GM19035 (cell line): ENCODE measurements around the gene RC3H1.
"Not testable (repeated sequence)": the region's sequence is repeated elsewhere in the genome, so short reads cannot be mapped to it uniquely, and the experiment has no call there.

ENCODE experiments used
- ATAC-seq: cut with Tn5 transposase; IDR thresholded peaks from one replicate; pipeline ENCODE4 v1.9.1; 2021; ENCODE audit not compliant: unreplicated experiment

The RC3H1 gene

DNA sequence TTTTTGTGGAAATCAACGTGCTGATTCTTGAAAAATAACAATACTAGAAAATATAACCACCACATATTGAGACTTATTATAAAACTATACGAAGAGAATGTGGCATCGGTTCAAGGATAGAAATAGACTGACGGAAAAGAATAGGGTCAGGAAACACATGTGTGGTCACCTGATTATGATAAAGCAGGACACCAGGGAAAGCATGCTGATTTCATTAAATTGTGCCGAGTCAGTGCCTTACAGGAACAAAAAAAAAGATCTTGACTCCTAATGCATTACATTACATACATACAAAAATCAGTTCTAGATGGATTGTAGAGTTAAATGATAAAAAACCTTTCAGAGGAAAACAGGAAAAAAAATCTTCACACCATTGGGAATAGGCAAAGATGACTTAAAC, 61.5 kb downstream of the RC3H1 start:
- ATAC-seq: no peak

DNA sequence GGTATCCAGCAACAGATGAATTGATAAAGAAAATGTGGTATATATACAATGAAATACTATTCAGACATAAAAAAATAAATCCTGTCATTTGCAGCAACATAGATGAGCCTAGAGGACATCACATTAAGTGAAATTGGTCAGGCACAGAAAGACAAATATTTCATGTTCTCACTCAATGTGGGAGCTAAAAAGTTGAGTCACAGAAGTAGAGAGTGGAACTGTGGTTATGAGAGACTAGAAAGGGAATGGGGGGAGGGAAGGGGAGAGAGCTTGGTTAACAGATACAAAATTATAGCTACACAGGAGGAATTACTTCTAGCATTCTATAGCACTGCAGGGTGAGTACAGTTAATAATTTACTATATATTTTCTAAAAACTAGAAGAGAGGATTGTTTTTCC, 68.0 kb downstream of the RC3H1 start:
- ATAC-seq: no peak

DNA sequence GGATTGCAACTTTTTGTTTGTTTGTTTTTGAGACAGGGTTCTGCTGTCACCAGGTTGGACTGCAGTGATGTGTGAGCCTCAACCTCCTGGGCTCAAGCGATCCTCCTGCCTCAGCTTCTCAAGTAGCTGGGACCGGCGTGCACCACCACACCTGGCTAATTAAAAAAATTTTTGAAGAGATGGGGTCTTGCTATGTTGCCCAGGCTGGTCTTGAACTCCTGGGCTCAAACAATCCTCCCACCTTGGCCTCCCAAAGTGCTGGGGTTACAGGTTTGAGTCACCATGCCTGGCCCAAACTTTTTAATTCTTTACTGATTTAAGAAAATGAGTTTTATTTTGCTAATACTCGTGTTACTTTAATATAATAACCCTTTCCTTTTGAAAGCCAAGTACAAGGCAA, 73.6 kb downstream of the RC3H1 start:
- no peak for ATAC-seq

DNA sequence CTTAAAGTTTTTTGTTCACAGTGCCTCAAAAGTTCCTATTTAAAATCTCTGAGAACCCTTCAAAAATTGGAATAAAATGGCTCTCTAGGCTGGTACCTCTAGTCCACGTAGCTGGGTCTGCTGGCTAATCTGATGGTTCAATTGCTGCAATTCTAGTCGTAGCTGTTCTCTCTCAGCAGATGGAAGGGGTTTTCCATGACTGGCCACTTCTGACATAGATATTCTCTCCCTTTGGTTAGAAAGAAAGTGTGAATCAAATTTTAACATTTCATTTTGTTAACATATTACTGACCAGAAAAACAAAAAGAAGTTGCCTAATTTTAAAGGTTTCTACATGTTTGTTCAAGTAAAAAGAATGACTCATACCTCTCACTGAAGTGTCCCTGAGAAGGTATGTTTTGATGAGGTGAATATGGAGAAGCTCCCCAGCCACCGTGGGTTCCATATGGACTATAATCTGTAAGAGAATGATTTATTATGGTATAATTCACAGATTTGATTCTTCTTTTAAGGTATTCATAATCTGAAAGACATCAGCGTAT, 75.7 kb downstream of the RC3H1 start:
- no peak for ATAC-seq

DNA sequence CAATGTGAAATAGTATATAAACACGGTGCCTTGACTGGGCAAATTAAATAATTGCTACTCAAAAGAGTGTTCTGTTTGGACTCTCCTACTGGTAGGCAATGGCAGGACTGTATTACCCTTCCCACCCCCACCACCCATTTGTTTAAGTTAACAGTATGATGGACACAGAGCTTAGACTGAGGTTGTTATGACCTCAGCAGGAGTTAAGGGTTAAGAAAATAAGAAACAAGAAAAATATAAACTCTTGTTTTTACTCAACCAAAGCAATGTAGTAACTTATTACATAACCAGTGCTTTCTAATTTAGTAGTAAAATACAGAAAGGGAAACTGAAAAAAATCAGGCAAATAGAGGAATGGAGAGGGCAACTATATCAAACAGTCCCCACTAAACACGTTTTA, 85.1 kb downstream of the RC3H1 start:
- no peak for ATAC-seq

DNA sequence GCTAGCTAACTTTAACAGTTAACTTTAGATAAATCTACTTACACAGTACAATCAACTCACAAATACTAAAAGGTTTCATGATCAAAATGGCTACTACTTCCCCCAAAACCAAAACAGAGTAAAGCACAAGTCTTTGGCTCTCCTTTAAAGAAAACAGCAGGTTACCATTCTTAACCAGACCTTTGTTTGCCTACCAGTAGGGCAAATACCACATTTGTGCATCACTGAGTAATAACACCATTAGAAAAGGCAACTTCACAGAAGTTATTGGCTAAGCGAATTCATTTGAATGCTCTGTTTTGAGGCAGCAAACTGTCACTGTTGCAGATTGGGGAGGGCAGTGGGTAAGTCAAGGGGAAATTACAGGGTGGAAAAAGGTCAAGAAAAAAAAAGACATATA, 87.7 kb downstream of the RC3H1 start:
- no peak for ATAC-seq

DNA sequence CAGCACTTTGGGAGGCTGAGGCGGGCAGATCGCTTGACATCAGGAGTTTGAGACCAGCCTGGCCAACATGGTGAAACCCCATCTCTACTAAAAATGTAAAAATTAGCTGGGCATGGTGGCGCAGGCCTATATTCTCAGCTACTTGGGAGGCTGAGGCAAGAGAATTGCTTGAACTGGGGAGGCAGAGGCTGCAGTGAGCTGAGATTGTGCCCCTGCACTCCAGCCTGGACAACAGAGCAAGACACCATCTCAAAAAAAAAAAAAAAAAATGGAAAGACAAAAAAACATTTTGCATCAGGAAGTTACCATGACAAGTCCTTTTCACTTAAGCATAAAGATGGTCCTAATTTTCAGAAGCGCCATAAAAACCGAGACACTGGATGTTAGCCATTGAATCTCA, 91.6 kb downstream of the RC3H1 start:
- not testable (repeated sequence) for ATAC-seq

DNA sequence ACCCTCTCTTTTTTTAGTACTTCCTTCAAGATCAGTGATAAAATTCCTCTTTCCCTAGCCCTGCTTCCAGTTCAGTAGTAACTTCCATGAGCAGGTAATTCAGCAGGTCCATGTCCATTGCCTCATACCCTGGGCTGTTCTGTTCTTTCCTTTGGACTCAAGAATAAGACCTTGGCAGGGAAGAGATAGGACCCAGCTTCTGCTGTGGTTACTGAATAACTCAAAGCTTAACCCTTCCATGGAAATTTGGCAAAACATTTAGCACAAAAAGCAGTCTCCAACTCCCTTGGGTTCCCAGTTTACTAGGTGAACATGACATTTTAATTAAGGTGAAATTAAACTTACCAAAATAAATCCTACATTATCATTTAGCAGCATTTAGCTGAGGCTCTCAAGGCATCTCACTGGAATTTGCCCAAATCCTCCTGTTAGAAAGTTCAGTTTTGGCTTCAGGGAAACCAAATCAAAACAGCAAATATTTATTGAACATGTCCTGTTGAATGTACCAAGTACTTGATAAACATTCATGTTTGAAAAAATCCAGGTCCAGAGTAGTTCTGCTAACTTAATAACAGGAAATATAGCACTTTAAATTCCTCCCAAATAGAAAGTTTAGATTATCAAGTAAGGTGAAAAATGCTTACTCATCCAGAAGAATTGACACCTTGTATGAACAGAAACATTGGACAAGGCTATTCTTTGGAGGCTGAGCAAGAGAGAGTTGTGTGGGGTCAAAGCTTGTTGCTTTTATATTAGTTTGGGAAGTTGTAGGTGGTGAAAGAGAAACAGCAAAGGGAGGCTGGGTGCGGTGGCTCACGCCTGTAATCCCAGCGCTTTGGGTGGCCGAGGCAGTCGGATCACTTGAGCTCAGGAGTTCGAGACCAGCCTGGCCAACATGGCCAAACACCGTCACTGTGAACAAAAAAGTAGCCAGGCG, 96.6 kb downstream of the RC3H1 start:
- ATAC-seq: no peak

DNA sequence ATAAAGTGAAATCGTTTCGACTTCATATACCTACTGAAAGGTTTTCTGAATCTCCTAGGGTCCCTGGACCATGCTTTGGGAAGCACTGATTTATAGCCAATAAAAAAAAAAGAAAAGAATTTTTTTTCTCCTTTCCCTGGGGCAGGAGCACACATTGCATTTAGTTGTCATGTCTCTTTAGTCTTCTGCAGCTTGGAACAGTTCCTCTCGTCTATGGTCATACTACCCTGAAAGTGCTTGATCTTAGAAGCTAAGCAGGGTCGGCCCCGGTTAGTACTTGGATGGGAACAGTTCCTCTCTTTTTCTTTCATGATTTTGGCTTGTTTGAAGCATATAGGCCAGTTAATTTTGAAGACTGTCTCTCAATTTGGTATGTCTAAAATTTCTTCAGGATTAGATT, 101.3 kb downstream of the RC3H1 start:
- ATAC-seq: no peak

DNA sequence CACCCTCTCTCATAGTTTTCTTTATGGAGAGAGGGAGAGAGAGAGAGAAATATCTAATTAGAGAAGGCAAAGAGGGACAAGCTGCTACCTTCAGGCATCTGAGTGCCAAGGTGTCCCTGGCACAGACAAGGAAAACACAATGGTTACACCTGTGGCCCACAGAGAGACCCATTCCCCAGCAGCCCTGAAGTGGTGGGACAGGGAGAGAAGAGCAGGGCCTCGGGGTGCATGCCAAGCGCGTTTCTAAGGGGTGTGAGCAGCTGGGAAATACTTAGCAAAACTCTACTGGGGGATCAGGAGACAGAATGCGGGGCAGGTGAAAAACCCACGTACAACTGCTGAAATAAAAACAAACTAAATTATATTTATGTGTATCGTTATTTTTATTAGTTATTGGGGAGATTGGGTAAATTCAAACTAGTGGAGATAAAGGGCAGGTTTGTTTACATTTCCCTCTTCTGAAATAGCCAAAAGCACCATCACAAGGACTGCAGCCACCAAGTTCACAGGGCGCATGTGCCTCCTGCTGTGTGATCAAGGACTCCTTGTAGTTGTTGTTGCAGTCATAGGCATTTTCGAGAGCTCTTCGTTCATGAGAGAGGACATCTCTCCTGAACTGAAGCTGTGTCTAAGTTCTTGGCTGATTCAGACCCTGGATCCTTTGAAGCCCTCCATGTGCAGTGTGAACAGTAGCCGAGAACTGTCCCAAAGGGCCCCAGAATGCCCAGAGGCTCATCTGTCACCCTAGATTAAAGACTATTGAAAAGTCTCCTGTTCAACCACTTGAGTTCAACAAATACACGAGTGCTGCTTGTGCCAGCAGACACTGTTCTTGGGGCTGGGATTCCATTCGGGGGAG, 104.3 kb downstream of the RC3H1 start:
- no peak for ATAC-seq

DNA sequence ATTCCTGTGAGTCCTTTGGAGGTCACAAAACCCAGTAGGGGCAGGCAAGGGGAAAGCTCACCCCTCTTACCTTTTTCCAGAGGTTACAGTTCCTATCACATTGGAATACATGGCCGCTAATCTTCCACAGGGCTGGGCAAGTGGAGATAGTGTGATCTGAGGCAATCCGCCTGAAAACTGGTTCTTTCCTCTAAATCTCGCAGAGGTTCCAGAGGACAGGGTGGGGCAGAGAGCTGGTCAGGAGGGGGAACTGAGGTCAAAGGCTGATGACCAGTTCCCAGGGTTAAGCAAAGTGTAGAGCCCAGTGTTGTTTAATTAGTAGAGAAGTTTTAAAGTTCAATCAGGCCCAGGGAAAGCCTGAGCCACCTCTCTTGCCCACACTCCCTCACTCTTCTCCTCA, 105.0 kb downstream of the RC3H1 start, which contains the start of gene SERPINC1:
Gene SERPINC1 (minus strand): TSS at position 179 of the 400 bp plus-strand sequence. CDS start 68 bp downstream, at position 111.
- no peak for ATAC-seq

DNA sequence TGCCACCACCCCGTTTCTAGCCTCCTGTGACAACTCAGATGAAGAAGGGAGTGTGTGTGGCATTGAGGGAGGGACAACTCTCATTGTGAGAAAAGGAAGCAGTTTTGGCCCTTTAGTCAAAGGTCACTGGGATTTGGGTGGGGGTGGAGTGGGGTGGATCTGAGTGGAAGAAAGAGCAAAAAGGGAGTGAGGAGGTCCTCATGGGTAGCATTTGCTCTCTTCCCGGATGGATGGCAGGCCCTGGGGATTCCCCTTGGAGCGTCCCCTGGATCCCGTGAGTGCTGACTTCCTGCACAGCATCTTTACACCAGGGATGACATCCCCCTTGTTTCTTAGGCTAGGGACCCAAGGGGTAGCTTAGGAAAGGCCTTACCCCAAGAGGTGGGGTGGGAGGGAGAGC, 105.5 kb downstream of the RC3H1 start:
- no peak for ATAC-seq

DNA sequence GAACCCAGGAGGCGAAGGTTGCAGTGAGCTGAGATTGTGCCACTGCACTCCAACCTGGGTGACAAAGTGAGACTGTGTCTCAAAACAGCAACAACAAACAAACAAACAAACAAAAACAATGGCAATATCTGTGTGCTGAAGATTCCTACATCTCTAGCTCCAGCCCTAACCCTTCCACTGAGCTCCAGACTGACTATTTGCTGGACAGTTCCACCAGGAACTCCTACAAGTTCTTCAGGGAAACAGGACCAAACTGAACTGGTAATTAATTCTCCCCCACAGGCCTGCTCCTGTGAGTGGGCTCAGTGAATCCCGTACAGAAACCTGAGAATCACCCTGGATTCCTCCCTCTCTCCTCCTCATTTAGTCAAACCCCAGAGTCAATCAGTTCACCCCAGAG, 106.6 kb downstream of the RC3H1 start:
- no peak for ATAC-seq

DNA sequence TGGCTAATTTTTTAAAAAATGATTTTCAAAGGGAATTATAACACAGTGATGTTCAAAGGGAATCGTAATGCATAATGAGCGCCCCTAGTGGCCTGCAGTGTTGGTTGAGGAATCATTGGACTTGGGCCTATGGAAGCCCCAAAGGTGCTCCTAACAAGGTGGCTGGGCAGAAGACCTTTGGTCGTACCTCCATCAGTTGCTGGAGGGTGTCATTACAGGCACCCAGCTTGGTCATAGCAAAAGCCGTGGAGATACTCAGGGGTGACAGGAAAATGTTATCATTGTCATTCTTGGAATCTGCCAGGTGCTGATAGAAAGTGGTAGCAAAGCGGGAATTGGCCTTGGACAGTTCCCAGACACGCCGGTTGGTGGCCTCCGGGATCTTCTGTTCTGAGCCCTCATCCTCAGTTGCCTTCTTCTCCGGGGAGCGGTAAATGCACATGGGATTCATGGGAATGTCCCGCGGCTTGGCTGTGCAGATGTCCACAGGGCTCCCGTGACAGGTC, 107.7 kb downstream of the RC3H1 start:
- ATAC-seq: no peak

DNA sequence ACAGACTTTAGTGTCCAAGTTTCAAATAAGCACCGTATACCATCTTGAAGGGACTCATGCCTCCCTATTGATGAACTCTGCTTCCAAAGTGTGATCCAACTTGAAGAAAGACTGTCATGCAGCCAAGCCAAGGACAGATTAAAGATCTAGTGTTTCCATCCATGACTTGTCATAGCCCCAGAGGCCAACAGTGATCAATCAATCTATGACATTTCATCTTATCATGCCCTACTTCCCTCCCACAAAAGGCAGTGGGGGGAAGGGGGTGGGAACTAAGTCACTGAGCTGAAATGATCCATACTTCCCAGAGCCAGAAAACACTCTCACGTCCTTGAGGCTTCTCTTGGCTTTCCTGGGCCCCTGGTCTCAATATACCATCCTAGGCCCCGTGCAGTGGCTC, 109.0 kb downstream of the RC3H1 start:
- ATAC-seq: no peak

DNA sequence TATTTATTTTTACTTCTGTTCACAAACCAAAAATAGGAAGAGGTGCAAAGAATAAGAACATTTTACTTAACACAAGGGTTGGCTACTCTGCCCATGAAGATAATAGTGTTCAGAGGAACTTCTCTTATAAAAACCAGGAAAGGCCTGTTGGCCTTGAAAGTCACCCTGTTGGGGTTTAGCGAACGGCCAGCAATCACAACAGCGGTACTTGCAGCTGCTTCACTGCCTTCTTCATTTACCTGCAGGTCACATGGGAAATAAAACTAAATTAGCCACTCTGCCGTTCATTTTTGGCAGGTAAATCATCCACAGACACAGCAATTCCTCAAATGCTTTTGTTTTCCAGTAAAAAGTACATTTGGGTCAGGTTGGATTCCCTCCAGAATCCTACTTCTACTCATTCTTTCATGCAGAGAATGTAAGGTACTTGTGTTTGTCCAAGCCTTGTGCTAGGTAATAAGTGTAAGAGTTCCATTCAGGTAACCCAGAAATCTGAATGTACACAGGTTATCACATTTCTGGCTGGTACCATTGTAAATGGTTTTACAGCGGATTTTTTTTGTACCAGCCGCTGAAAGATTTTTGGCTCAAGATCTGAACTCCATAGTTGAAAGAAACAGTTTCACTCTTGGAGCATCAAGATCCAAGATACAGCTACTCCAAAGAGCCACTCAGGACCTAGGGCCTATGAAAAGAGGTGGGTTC, 118.2 kb downstream of the RC3H1 start:
- no peak for ATAC-seq

DNA sequence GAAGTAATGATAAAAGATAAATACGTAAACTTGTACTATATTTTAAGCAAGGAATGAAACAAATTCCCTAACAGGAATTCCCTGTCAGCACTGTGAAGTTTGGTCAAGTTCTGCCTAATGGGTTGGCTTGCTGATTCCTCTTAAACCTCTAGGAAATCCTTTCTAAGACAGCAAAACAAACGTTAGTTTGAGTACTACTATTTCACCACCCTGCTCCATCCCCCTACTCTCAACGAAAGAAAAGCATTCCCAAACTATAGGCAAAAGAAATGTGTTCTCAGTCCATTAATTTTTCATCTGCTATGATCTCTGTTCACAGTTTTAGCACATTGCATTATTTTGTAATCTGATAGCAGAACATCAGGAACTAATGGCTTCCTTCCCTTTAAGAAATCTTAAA, 121.2 kb downstream of the RC3H1 start:
- ATAC-seq: no peak

DNA sequence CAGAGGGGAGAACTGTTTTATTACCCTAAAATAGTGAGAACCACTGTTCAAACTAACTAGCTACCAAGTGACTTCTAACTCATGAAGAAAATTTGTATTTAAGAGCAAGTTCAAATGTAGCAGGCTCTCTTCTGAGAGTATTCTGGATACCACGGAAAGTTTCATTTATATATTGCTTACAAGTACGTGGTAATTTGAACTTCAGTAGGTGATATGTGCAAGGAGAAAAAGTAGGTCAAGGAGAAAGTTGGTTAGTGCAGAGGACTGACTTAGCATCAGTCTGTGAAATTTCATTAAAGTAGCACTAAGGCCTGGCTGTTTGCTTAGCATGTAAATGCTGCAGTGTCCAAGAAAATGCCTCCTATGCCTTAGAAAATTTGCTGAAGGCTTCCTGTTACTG, 121.7 kb downstream of the RC3H1 start:
- no peak for ATAC-seq

DNA sequence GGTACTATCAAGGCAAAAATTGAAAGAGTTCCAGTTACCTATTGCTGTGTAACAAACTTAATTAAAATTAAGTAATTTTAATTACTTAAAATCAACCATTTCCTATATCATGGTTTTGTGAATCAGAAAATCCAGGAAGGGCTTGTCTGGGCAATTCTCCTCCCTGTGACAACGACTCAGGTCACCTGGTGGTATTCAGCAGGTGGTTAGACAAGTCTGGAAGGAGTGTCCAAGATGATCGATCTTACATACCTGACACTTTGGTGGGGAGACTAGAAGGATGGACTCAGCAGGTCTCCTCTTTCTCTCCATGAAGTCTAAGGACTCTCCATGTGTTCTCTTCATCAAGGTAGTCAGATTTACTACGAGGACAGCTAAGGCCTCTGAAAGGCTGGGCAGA, 128.0 kb downstream of the RC3H1 start:
- no peak for ATAC-seq

DNA sequence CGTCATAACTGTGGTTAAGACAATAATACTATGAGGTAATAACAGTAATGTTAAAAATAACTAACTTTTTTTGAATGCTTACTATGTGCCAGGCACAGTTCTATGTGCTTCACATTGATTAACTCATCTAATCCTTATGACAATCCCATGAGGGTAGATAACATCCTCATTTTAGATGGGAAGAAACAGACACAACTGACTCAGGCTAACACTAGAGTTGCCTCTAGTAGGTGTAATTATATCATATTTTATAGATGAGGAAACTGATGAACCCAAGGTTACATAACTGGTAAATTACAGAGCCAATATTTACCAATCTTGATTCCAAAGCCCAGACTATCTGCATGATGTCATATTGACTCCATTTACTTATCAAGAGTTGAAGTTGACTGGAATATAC, 128.5 kb downstream of the RC3H1 start:
- no peak for ATAC-seq

DNA sequence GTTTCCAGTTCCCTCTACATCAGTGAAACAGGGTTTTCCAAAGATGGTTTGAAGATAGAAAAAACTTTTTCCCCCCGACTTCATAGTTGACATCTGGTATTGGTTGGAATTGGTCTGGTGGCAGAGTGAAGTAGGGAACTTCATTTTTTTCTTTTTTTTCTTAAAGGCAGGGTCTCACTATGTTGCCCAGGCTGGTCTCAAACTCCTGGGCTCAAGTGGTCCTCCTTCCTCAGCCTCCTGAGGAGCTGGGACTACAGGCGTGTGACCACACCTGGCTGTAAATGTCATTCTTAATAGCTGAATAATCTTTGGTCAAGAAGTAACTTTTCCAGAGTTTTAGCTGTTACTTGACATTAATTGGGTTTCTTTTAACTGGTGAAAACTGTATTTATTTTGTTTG, 132.3 kb downstream of the RC3H1 start:
- no peak for ATAC-seq
